WTC11 (cell line): ENCODE measurements around the gene MAML3.

Experiments
- ETV6 ChIP-seq: sonication (generic); formaldehyde crosslinking; IDR thresholded peaks from 2 replicates; pipeline ENCODE4 v1.8.1; 2022; ENCODE audit warnings: mild to moderate bottlenecking, missing genetic modification reagents
- NFE2L1 ChIP-seq: sonication (generic); formaldehyde crosslinking; IDR thresholded peaks from 2 replicates; pipeline ENCODE4 v1.8.1; 2023; ENCODE audit warnings: missing genetic modification reagents
- SMAD3 ChIP-seq: sonication (generic); formaldehyde crosslinking; IDR thresholded peaks from 2 replicates; pipeline ENCODE4 v1.8.0; 2022; ENCODE audit warnings: missing genetic modification reagents, mild to moderate bottlenecking, borderline replicate concordance
- SMAD4 ChIP-seq: sonication (generic); formaldehyde crosslinking; IDR thresholded peaks from 2 replicates; pipeline ENCODE4 v1.8.0; 2022; ENCODE audit warnings: mild to moderate bottlenecking, missing genetic modification reagents
- ZNF138 ChIP-seq: sonication (generic); formaldehyde crosslinking; conservative IDR thresholded peaks from 2 replicates; pipeline ENCODE4 v1.8.1; 2022; ENCODE audit warnings: mild to moderate bottlenecking, moderate library complexity, missing genetic modification reagents
- ZNF512 ChIP-seq: sonication (generic); formaldehyde crosslinking; IDR thresholded peaks from 2 replicates; pipeline ENCODE4 v1.8.1; 2022; ENCODE audit warnings: missing genetic modification reagents, borderline replicate concordance
- TF ChIP-seq, protein P1 (sequence below): fragments of 200-600 bp; IDR thresholded peaks from 2 replicates; pipeline ENCODE4 v1.8.0; 2022; ENCODE audit warnings: antibody characterized with exemption
- TF ChIP-seq, protein P2 (sequence below): sonication (generic); formaldehyde crosslinking; IDR thresholded peaks from 2 replicates; pipeline ENCODE4 v1.8.0; 2022; ENCODE audit warnings: mild to moderate bottlenecking, missing genetic modification reagents
- TF ChIP-seq, protein P3 (sequence below): sonication (generic); formaldehyde crosslinking; IDR thresholded peaks from 2 replicates; pipeline ENCODE4 v1.8.1; 2022; ENCODE audit warnings: mild to moderate bottlenecking, moderate library complexity, missing genetic modification reagents
- TF ChIP-seq, protein P4 (sequence below): fragments of 250-450 bp; sonication (Bioruptor Pico); IDR thresholded peaks from 2 replicates; pipeline ENCODE4 v2.1.2; 2022; ENCODE audit warnings: mild to moderate bottlenecking, moderate library complexity

DNA sequence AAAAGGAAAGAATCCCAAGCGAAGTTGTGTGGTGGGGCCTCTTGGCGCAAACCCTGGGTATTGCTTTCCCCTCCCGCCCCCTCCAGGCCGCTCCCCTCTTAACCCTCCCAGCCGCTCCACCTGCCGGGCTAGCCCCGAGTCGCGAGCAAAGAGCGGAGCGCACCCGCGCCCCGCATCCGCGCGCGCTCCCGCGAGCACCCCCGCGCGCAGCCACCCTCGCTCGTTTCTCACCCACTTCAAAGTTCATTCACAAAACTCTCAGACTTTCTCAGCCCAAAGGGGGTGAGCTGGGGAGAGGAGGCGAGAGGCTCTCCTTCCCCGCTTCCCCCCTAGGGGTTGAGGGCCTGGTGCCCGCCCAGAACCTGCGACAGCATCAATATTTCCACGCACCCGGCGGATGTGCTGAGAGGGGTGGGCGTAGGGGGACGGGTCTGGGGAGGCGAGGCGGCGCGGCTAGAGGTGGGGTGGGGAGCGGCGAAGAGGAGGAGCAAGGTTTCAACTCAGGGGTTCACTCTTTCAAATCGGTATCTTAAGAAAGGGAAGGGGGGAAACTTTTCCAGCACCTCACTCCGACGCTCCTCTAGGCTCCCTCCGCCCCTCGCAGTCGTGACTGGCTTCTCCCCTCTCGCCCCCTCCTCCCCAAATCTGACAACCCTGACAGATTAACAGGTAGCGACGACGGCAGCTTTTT, 1.8 kb downstream of the MAML3 start:
- TF ChIP-seq, protein P1, sequence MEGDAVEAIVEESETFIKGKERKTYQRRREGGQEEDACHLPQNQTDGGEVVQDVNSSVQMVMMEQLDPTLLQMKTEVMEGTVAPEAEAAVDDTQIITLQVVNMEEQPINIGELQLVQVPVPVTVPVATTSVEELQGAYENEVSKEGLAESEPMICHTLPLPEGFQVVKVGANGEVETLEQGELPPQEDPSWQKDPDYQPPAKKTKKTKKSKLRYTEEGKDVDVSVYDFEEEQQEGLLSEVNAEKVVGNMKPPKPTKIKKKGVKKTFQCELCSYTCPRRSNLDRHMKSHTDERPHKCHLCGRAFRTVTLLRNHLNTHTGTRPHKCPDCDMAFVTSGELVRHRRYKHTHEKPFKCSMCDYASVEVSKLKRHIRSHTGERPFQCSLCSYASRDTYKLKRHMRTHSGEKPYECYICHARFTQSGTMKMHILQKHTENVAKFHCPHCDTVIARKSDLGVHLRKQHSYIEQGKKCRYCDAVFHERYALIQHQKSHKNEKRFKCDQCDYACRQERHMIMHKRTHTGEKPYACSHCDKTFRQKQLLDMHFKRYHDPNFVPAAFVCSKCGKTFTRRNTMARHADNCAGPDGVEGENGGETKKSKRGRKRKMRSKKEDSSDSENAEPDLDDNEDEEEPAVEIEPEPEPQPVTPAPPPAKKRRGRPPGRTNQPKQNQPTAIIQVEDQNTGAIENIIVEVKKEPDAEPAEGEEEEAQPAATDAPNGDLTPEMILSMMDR, result no peak
- TF ChIP-seq, protein P2, sequence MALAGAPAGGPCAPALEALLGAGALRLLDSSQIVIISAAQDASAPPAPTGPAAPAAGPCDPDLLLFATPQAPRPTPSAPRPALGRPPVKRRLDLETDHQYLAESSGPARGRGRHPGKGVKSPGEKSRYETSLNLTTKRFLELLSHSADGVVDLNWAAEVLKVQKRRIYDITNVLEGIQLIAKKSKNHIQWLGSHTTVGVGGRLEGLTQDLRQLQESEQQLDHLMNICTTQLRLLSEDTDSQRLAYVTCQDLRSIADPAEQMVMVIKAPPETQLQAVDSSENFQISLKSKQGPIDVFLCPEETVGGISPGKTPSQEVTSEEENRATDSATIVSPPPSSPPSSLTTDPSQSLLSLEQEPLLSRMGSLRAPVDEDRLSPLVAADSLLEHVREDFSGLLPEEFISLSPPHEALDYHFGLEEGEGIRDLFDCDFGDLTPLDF (CRISPR knock-in tag), result no peak
- TF ChIP-seq ETV6 (CRISPR knock-in tag), result no peak
- TF ChIP-seq, protein P3, sequence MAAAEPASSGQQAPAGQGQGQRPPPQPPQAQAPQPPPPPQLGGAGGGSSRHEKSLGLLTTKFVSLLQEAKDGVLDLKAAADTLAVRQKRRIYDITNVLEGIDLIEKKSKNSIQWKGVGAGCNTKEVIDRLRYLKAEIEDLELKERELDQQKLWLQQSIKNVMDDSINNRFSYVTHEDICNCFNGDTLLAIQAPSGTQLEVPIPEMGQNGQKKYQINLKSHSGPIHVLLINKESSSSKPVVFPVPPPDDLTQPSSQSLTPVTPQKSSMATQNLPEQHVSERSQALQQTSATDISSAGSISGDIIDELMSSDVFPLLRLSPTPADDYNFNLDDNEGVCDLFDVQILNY (CRISPR knock-in tag), result no peak
- no peak for TF ChIP-seq SMAD3 (CRISPR knock-in tag)
- TF ChIP-seq ZNF138, result no peak
- no peak for TF ChIP-seq SMAD4 (CRISPR knock-in tag)
- TF ChIP-seq, protein P4, sequence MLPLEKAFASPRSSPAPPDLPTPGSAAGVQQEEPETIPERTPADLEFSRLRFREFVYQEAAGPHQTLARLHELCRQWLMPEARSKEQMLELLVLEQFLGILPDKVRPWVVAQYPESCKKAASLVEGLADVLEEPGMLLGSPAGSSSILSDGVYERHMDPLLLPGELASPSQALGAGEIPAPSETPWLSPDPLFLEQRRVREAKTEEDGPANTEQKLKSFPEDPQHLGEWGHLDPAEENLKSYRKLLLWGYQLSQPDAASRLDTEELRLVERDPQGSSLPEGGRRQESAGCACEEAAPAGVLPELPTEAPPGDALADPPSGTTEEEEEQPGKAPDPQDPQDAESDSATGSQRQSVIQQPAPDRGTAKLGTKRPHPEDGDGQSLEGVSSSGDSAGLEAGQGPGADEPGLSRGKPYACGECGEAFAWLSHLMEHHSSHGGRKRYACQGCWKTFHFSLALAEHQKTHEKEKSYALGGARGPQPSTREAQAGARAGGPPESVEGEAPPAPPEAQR (CRISPR knock-in tag), result no peak
- no peak for TF ChIP-seq NFE2L1 (CRISPR knock-in tag)
- no peak for TF ChIP-seq ZNF512
